ENCODE measurements around the gene ANKS1A. TPM values are rescaled to one million over a fixed set of nuclear protein-coding genes. Genes with fewer than 3 reads are reported as not detected.

The ANKS1A gene
- polyA plus RNA-seq, 1 of the 3 experiments (the other 2 are of a cell fraction), result 7.6 TPM

GRCh38 chr6:34938268-34938667 is 49.2 kb downstream of the ANKS1A start:
- ChIA-PET CTCF (no interaction called here), POLR2A (no interaction called here)
- 88% methylated on average over 3 of the region's 3 CpGs for WGBS (ENCODE audit: low lambda C conversion rate)

GRCh38 chr6:34940030-34940434 is 51.0 kb downstream of the ANKS1A start:
- TF ChIP-seq MEF2A (IDR thresholded peaks at IDR 0.05; ENCODE audit: borderline replicate concordance, low read depth), result no peak
- no peak for TF ChIP-seq ELF1 (IDR thresholded peaks at IDR 0.05)
- TF ChIP-seq CHD2 (IDR thresholded peaks at IDR 0.05; ENCODE audit: low read length, partially characterized antibody), result no peak
- no peak for TF ChIP-seq GATA2 (CRISPR knock-in tag; IDR thresholded peaks at IDR 0.05)
- no peak for TF ChIP-seq GABPA (IDR thresholded peaks at IDR 0.05; ENCODE audit: low read depth)
- TF ChIP-seq FOSL2 (IDR thresholded peaks at IDR 0.05; ENCODE audit: borderline replicate concordance, low read depth), result no peak
- no peak for TF ChIP-seq SIN3A (IDR thresholded peaks at IDR 0.05; ENCODE audit: borderline replicate concordance, low read depth, low read length)
- no peak for TF ChIP-seq NRF1 (IDR thresholded peaks at IDR 0.05; ENCODE audit: low read depth, low read length)
- no peak for TF ChIP-seq MXI1 (IDR thresholded peaks at IDR 0.05; ENCODE audit: low read depth, low read length)
- H3K9ac ChIP-seq, result no peak overlapping the region
- no peaks in the 10 kb centered on the region for H3K4me1 ChIP-seq (ENCODE audit: control insufficient read depth in 1 of 2, insufficient read depth in 2 of 2, low read depth in 1 of 2, low read length in 1 of 2)
- DNase-seq, result no peak
- POLR2A ChIA-PET, result no interaction called here
- no peak overlapping the region for H3K27ac ChIP-seq (ENCODE audit: low read depth in 2 of 2, low read length in 1 of 2)
- no peaks in the 10 kb centered on the region for H3K9me2 ChIP-seq
- H3K9me3 ChIP-seq, result no peaks in the 10 kb centered on the region
- 83% methylated on average over 4 of the region's 4 CpGs for WGBS (ENCODE audit: low lambda C conversion rate)
- H2AFZ ChIP-seq (ENCODE audit: low read depth), result no peak overlapping the region
- no peak overlapping the region for H3K4me2 ChIP-seq
- no peaks in the 10 kb centered on the region for H4K20me1 ChIP-seq (ENCODE audit: insufficient read depth)
- no peaks in the 10 kb centered on the region for H3K36me3 ChIP-seq (replicated peaks in 1 of 2; ENCODE audit: control insufficient read depth in 1 of 2, insufficient read depth in 2 of 2, low read length in 1 of 2)
- no peaks in the 10 kb centered on the region for H3K79me2 ChIP-seq (ENCODE audit: insufficient read depth)
- no peaks in the 10 kb centered on the region for H3F3A ChIP-seq (replicated peaks; ENCODE audit: insufficient read depth)
- H3K27me3 ChIP-seq (ENCODE audit: insufficient read depth), result no peaks in the 10 kb centered on the region
- CTCF ChIA-PET, result interaction anchor here (0.6 kb wide), 1 partner anchor 109 kb away, joined by 3 read pairs; no protein-coding TSS in a partner anchor
- H3K4me3 ChIP-seq (ENCODE audit: low read depth in 2 of 2, low read length in 1 of 2), result no peak overlapping the region

More at GRCh38 chr6:34938268-34938667, 49.2 kb downstream of the ANKS1A start:
- Histone ChIP-seq H3K9ac (no peak overlapping the region), H3K4me3 (ENCODE audit: low read depth in 2 of 2, low read length in 1 of 2) (no peak overlapping the region), H2AFZ (ENCODE audit: low read depth) (no peak overlapping the region), H3K36me3 (replicated peaks in 1 of 2; ENCODE audit: control insufficient read depth in 1 of 2, insufficient read depth in 2 of 2, low read length in 1 of 2) (no peaks in the 10 kb centered on the region), H3K9me2 (no peaks in the 10 kb centered on the region), H3F3A (replicated peaks; ENCODE audit: insufficient read depth) (no peaks in the 10 kb centered on the region), H3K4me2 (no peak overlapping the region), H4K20me1 (ENCODE audit: insufficient read depth) (no peaks in the 10 kb centered on the region), H3K9me3 (no peaks in the 10 kb centered on the region), H3K27me3 (ENCODE audit: insufficient read depth) (no peaks in the 10 kb centered on the region), H3K79me2 (ENCODE audit: insufficient read depth) (peaks cover 4% of the 10 kb centered on the region; the same call in 1 of the 2 replicates), H3K27ac (ENCODE audit: low read depth in 2 of 2, low read length in 1 of 2) (no peak overlapping the region), H3K4me1 (ENCODE audit: control insufficient read depth in 1 of 2, insufficient read depth in 2 of 2, low read depth in 1 of 2, low read length in 1 of 2) (no peaks in the 10 kb centered on the region)
- TF ChIP-seq CTCF (IDR thresholded peaks at IDR 0.05) (no peak), RXRA (IDR thresholded peaks at IDR 0.05; ENCODE audit: borderline replicate concordance, low read depth) (no peak), MXI1 (IDR thresholded peaks at IDR 0.05; ENCODE audit: low read depth, low read length) (no peak)
- DNase-seq, result no peak

GRCh38 chr6:34941421-34941820 is 52.4 kb downstream of the ANKS1A start:
- no peak for TF ChIP-seq JUND (IDR thresholded peaks at IDR 0.05)
- no peak for TF ChIP-seq PBX3 (IDR thresholded peaks at IDR 0.05)
- no peak for TF ChIP-seq CTCF (IDR thresholded peaks at IDR 0.05)
- no peaks in the 10 kb centered on the region for H4K20me1 ChIP-seq (ENCODE audit: insufficient read depth)
- no peak overlapping the region for H3K4me3 ChIP-seq (ENCODE audit: low read depth in 2 of 2, low read length in 1 of 2)
- POLR2A ChIA-PET, result no interaction called here
- H3K27me3 ChIP-seq (ENCODE audit: insufficient read depth), result no peaks in the 10 kb centered on the region
- H3K4me1 ChIP-seq (ENCODE audit: control insufficient read depth in 1 of 2, insufficient read depth in 2 of 2, low read depth in 1 of 2, low read length in 1 of 2), result no peaks in the 10 kb centered on the region
- DNase-seq, result no peak
- peaks cover 0 to 2% of the 10 kb centered on the region in 2 experiments for H3K36me3 ChIP-seq (replicated peaks in 1 of 2; ENCODE audit: control insufficient read depth in 1 of 2, insufficient read depth in 2 of 2, low read length in 1 of 2)
- H3K79me2 ChIP-seq (ENCODE audit: insufficient read depth), result peaks cover 6% of the 10 kb centered on the region; the same call in 1 of the 2 replicates
- CTCF ChIA-PET, result interaction anchor here (1.9 kb wide), 1 partner anchor 198 kb away, joined by 5 read pairs; no protein-coding TSS in a partner anchor
- H3K27ac ChIP-seq (ENCODE audit: low read depth in 2 of 2, low read length in 1 of 2), result no peak overlapping the region
- no peaks in the 10 kb centered on the region for H3K9me3 ChIP-seq
- H3K4me2 ChIP-seq, result no peak overlapping the region
- H3K9ac ChIP-seq, result no peak overlapping the region
- WGBS (ENCODE audit: low lambda C conversion rate), result 94% methylated on average over 4 of the region's 4 CpGs
- no peaks in the 10 kb centered on the region for H3F3A ChIP-seq (replicated peaks; ENCODE audit: insufficient read depth)
- H2AFZ ChIP-seq (ENCODE audit: low read depth), result no peak overlapping the region
- no peaks in the 10 kb centered on the region for H3K9me2 ChIP-seq
